Stimulated activated CD4-positive, alpha-beta T cell treated with anti-CD3 and anti-CD28 coated beads, Interleukin-4, amount 100 ng/mL, for 24 hours (primary cell): Measurements from ENCODE around the gene PUS1.

Experiments used
- DNase-seq: peaks from one replicate; pipeline ENCODE4 v3.0.0-alpha.2; 2020

PUS1 gene

GRCh38 chr12:131917139-131917710, 11.9 kb upstream of the PUS1 start:
- peak; percentile 34 for DNase-seq

DNA sequence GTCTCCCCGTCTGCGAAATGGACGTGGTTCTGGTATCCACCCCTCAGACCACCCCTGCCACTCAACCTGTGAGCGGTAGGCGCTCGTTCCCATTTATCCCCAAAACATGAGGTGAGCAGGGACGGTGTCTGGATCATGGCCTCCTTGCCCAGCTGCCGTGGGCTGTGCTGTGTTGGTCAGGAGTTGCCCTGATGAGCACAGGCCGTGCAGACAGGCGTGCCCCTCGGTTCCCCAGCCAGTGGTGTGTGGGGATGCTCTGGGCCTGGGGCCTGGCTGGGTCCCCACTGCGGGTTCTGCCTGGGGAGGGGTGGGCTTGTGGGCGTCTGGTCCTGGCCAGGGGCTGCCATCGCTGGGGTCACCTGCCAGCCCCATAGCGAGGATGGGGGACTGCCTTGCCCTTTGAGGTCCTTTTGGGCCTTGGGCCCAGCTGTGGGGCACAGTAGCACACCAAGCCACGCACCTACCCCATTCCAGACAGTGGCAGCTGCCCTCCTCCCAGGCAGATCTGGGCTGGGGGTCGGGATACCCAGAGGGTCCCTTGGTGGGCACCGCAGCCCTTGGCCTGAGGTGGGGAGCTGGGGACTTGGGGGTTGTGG, 11.3 kb upstream of the PUS1 start:
- DNase-seq, result no peak

- no peak for DNase-seq
Observed at GRCh38 chr12:131918311-131919050, 10.6 kb upstream of the PUS1 start.

- no peak for DNase-seq
Observed at GRCh38 chr12:131919051-131919347, 10.1 kb upstream of the PUS1 start.

- DNase-seq, result no peak
Observed at GRCh38 chr12:131919366-131920156, 9.5 kb upstream of the PUS1 start.

DNA sequence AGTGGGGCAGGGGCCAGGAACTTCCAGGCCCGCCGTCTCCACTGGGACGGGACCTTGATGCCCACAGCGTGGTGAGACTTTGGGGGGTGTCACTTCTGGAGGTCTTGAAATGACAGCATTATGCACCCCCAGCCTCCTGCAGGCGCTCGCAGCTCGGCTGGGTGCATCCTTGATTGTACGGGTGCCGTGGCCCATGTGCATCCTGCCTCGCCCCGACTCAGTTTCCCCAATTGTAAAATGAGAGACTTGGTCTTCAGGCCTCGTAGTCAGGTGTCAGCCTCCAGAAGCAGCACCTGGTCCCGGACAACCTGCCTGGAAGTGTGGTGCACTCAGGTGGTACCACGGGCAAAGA, 8.9 kb upstream of the PUS1 start:
- no peak for DNase-seq

GRCh38 chr12:131920902-131921840, 7.9 kb upstream of the PUS1 start:
- DNase-seq, result no peak

DNA sequence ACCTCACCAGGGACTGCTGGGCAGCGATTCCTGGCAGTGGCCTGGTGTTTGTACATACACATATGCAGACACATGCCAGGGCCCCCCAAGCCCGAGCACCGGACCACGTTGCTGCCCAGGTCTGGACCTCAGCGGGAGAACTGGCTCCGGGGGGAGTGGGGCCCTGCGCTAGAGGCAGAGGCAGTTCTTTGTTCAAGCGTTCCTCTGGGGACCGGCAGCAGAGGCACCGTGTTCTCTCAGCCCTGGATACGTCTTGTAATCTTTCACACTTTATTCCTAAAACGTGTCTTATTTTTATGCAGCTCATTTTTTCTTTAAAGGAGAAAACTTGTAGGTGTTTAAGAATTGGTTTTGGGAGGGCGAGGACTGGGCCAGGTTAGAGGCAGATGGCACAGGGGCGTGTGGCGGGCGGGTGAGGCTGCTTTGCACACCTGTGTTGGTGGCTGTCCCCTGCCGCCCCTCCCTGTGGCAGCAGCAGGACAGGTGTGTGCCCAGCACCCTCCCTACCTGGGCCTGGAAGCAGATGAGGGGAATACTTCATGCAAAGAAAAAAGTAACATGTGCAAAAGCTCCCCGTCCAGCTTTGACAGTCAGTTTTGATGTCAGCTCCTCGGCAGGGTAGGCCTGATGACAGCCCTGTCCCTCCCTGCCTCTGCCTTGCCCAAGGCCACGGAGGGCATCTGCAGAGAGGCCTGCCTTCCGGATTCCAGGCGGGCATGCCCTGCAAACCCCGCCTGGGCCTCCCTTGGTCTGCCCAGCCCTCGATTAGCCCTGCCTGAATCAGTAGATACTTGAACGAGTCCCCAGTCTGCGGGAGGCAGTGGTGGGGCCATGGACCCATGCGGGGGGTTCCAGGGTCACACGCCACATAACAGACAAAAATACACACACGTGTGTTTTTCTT, 7.0 kb upstream of the PUS1 start:
- no peak for DNase-seq

DNA sequence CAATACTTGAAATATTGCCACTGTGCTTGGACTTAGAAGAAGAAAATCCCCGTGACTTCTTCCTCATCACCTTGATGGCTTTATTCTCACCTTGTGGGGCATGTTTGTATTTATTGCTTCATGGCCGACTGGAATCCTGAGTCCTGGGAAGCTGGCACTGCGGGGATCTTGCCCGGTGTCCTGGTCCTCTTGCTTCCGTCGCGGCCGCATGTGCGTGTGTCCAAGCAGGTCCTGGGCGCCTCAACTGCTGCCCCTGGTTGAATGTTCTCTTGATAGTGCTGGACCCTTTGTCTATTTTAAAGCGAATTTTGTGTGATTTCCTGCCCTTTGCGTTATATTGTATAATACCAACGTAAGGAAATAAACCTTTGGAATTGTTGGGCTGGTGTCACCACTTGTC, 6.3 kb upstream of the PUS1 start:
- DNase-seq, result no peak

DNA sequence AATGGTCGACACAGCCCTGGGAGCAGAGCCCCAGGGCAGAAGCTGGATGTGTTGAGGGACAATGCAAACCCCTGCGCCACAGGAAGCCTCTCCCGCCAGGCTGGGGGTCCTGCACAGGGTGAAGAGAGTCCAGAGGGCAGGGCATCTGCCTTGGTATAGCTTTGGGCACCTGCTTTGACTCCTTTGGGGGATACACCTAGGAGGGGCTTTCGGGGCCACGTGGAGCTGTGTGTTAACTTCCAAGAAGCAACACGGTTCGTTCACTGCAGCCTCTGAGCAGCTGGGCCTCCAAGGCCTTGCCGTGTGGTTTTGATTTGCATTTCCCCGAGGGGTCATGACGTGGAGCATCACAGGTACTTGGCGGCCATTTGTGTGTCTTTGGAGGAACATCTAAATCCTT, 5.8 kb upstream of the PUS1 start:
- DNase-seq, result no peak

DNA sequence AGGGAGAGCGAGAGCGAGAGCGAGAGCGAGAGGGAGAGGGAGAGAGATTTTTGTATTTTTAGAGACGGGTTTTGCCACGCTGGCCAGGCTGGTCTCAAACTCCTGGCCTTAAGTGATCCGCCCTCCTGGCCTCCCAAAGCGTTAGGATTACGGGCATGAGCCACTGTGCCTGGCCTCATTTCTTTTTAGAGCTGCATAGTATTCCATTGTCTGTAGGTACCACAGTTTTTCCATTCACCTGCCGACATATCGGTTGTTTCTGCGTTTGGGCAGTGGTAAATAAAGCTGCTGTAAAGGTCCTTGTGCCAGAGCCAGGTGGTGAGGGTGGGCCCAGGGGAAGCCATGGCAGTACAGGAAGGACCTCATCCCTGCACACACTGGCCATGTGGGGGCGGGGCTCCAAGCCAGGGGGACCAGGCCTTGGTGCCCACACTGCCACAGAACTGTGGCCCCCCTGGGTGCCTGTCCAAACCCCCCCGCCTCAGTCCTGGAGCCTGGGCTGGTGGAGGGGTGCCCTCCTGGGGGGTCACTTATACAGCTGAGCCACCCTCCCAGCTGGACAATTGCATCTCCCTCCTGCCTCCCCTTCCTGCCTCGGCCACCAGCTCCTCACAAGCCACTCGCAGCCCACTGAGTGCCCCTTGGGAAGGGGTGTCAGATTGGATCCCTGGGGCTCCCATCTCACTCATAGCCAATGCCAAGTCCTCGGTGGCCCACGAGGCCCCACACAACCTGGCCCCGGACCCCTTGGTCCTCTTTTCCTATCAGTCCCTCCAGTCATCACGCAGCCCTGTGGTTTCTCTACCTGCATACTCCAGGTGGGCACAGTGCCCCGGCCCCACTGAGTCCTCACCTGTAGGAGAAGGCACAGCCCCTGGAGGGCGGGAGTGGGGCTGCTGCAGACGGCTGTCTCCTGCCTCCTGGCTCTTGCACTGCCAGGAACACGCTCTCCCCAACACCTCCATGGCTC, 1.7 kb upstream of the PUS1 start:
- DNase-seq, result no peak

- no peak for DNase-seq
Observed at GRCh38 chr12:131928080-131928710, 881 bp upstream of the PUS1 start.

GRCh38 chr12:131929581-131930456, 743 bp downstream of the PUS1 start:
- DNase-seq, result peak; percentile 38

- no peak for DNase-seq
Observed at GRCh38 chr12:131930510-131930909, 1.4 kb downstream of the PUS1 start.

DNA sequence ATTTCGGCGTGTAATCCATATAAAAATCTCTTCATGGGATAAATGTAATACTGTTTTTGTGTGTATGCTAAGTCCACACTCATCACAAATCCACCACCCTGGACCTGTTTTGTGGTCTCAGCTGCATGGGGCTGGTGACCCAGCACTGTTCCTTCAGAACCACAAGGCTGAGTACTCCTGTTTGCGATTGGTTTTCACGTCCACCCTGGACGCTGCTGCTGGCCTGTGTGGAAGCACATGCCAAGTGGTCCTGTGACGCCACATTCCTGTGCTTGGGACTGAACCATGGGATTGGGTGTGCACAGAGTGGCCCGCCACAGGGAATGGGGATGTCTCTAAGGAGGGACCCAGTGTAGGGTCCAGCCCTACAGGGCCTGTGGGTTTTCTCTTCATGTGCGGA, 4.3 kb downstream of the PUS1 start:
- no peak for DNase-seq

DNA sequence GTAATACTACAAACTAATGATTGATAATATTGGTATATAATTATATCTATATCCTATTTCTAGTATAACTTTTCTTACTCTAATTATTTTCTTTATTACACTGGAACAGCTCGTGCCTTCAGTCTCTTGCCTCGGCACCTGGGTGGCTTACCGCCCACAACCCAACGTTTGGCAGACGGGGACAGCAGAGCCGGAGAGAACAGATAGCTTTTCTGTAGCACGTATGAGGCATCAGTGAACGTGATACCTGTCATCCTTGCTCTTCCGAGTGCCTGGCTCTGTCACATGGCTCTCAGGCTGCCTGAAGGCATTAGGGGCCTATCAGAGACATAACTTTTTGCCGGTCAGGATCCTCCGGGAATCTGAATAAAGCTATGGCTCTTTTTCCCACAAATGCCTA, 5.5 kb downstream of the PUS1 start:
- DNase-seq, result no peak

GRCh38 chr12:131938082-131938481, 9.0 kb downstream of the PUS1 start:
- no peak for DNase-seq

GRCh38 chr12:131939007-131939406, 9.9 kb downstream of the PUS1 start:
- DNase-seq, result no peak

- no peak for DNase-seq
Observed at GRCh38 chr12:131940141-131940547, 11.1 kb downstream of the PUS1 start.
